ENCODE measurements around the gene COL4A1.

DNA sequence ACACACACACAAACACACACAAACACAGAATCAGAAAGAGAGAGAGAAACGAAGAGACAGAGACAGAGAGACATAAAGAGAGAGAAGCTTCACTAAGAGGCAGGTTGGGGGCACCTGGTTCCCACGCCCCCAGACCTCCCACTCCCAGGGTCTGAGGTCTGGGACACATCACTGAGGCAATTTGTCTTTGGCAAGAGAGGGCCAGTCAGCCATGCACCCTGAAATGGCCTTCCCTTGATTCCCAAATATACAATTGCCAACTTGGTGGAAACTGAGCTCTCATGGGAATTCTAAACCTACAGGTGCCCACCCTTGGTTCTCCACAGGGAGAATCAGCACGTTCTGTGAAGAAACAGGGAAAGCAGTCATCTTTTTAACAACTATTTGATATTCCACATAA is 79.5 kb downstream of the COL4A1 start:
- TF ChIP-seq, protein P1, sequence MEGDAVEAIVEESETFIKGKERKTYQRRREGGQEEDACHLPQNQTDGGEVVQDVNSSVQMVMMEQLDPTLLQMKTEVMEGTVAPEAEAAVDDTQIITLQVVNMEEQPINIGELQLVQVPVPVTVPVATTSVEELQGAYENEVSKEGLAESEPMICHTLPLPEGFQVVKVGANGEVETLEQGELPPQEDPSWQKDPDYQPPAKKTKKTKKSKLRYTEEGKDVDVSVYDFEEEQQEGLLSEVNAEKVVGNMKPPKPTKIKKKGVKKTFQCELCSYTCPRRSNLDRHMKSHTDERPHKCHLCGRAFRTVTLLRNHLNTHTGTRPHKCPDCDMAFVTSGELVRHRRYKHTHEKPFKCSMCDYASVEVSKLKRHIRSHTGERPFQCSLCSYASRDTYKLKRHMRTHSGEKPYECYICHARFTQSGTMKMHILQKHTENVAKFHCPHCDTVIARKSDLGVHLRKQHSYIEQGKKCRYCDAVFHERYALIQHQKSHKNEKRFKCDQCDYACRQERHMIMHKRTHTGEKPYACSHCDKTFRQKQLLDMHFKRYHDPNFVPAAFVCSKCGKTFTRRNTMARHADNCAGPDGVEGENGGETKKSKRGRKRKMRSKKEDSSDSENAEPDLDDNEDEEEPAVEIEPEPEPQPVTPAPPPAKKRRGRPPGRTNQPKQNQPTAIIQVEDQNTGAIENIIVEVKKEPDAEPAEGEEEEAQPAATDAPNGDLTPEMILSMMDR (IDR thresholded peaks at IDR 0.05; ENCODE audit: insufficient read depth, low read depth, low read length): no peak
- no peak for TF ChIP-seq EZH2 (IDR thresholded peaks at IDR 0.05; ENCODE audit: insufficient read depth, low read length)
